HepG2 (cell line): ENCODE data around the gene TAS1R3. TPM values are rescaled to one million over a fixed set of nuclear protein-coding genes. Genes with fewer than 3 reads are reported as not detected.

ENCODE experiments used
- ATAC-seq: fragments of 200-7000 bp; cut with Tn5 transposase; 3 replicates; pipeline ENCODE4 v1.9.1; 2020; ENCODE audit warnings: mild to moderate bottlenecking, moderate library complexity
- BruUV-seq: library from RNA; stranded (reverse); fragments of 400-500 nt; replicated peaks from 2 replicates; lab custom pipeline; 2021; lab: Mats Ljungman, UMichigan
- CTCF ChIA-PET: fragments of 300-600 bp; formaldehyde crosslinking; extraction: SDS; loops from one replicate; lab custom pipeline; 2021; ENCODE audit warnings: low total read pairs, inconsistent platforms, low intra/inter-chr PET ratio; lab: Yijun Ruan, JAX
- POLR2A ChIA-PET: fragments of 350-600 bp; sonication (Branson Sonifier 250); formaldehyde crosslinking; loops from one replicate; lab custom pipeline; 2020; ENCODE audit warnings: antibody characterized with exemption, inconsistent platforms; lab: Yijun Ruan, JAX
- DNase-seq: peaks from one replicate; pipeline ENCODE4 v3.0.0-alpha.2; 2015; ENCODE audit warnings: low spot score
- FAIRE-seq: peaks from 3 replicates; lab custom pipeline; 2011; peaks lifted over from hg19 to GRCh38; lab: Jason Lieb, UNC
- H2AFZ ChIP-seq: one replicate; pipeline ENCODE4 v1.6.1; 2011; ENCODE audit warnings: low read length, inconsistent platforms
- H3K27ac ChIP-seq: fragments of 300-600 bp; 3 replicates; pipeline ENCODE4 v1.8.0; 2011; ENCODE audit warnings: mixed run types, mild to moderate bottlenecking, mixed read lengths, low read length, inconsistent platforms; ENCODE audit not compliant: insufficient read depth; ENCODE audit errors: extremely low read length
- H3K27me3 ChIP-seq, 2 experiments: fragments of 200-600 bp in 1 of 2; 2 replicates in 1 of 2; 3 replicates in 1 of 2; pipeline versions ENCODE4 v1.6.0 to v1.8.0; 2011; ENCODE audit warnings: low read length in 2 of 2, mild to moderate bottlenecking in 2 of 2, moderate library complexity in 2 of 2, inconsistent platforms in 1 of 2; ENCODE audit not compliant: insufficient read depth in 2 of 2, control insufficient read depth in 1 of 2
- H3K36me3 ChIP-seq, 2 experiments: fragments of 200-600 bp in 1 of 2; replicated peaks in 1 of 2; 2 replicates in 1 of 2; 3 replicates in 1 of 2; pipeline versions ENCODE4 v1.5.1 to v1.8.0; 2011; ENCODE audit warnings: low read length in 2 of 2, inconsistent platforms in 1 of 2; ENCODE audit not compliant: insufficient read depth in 2 of 2, control insufficient read depth in 1 of 2
- H3K4me1 ChIP-seq: 2 replicates; pipeline ENCODE4 v1.5.1; 2012; ENCODE audit warnings: low read length, inconsistent platforms; ENCODE audit not compliant: insufficient read depth
- H3K4me2 ChIP-seq: 2 replicates; pipeline ENCODE4 v1.6.0; 2011; ENCODE audit warnings: low read depth, low read length, inconsistent platforms
- H3K4me3 ChIP-seq, 3 experiments: fragments of 200-600 bp in 1 of 3; sonication (generic), shearing (Covaris generic) in 1 of 3; replicated peaks in 1 of 3; 2 replicates each; pipeline ENCODE4 v1.5.1; 2011 to 2016; ENCODE audit warnings: low read length in 3 of 3, inconsistent platforms in 2 of 3, low read depth in 2 of 3, mild to moderate bottlenecking in 2 of 3, control low read depth in 1 of 3, mixed read lengths in 1 of 3; ENCODE audit not compliant: insufficient read depth in 1 of 3
- H3K79me2 ChIP-seq: one replicate; pipeline ENCODE4 v1.6.1; 2011; ENCODE audit warnings: low read length, inconsistent platforms; ENCODE audit not compliant: insufficient read depth
- H3K9ac ChIP-seq: 2 replicates; pipeline ENCODE4 v1.6.0; 2011; ENCODE audit warnings: mild to moderate bottlenecking, low read depth, low read length, inconsistent platforms; ENCODE audit not compliant: insufficient read depth
- H3K9me3 ChIP-seq: 2 replicates; pipeline ENCODE4 v1.5.1; 2012; ENCODE audit warnings: mild to moderate bottlenecking, low read length
- H4K20me1 ChIP-seq: 2 replicates; pipeline ENCODE4 v1.6.0; 2011; ENCODE audit warnings: inconsistent platforms, mild to moderate bottlenecking, low read length, moderate library complexity; ENCODE audit not compliant: insufficient read depth
- ARID2 ChIP-seq: sonication (generic); formaldehyde crosslinking; IDR thresholded peaks from 2 replicates; pipeline ENCODE4 v1.8.1; 2022; ENCODE audit warnings: mild to moderate bottlenecking, missing genetic modification reagents, borderline replicate concordance
- PCBP1 ChIP-seq: fragments of 200-400 bp; formaldehyde crosslinking; IDR thresholded peaks from 2 replicates; pipeline ENCODE4 v1.6.1; 2017; ENCODE audit warnings: mild to moderate bottlenecking, low read depth, low read length, borderline replicate concordance
- RAD21 ChIP-seq: fragments of 450-650 bp; formaldehyde crosslinking; IDR thresholded peaks from 2 replicates; pipeline ENCODE4 v1.5.0; 2020; ENCODE audit warnings: mild to moderate bottlenecking
- SMC3 ChIP-seq: IDR thresholded peaks from 2 replicates; pipeline ENCODE4 v1.6.1; 2011; ENCODE audit warnings: low read length, improper control_type of control experiment
- SNAPC4 ChIP-seq: sonication (generic); formaldehyde crosslinking; IDR thresholded peaks from 2 replicates; pipeline ENCODE4 v1.4.0; 2020; ENCODE audit warnings: mild to moderate bottlenecking, missing genetic modification reagents
- SP1 ChIP-seq, 2 experiments: fragments of 450-650 bp in 1 of 2; sonication (generic) in 1 of 2; formaldehyde crosslinking in 1 of 2; IDR thresholded peaks; 2 replicates each; pipeline versions ENCODE4 v1.4.0 to v1.6.1; 2016 to 2020; ENCODE audit warnings: missing genetic modification reagents in 1 of 2
- ZMAT5 ChIP-seq: sonication (generic); formaldehyde crosslinking; IDR thresholded peaks from 2 replicates; pipeline ENCODE4 v1.5.0; 2020; ENCODE audit warnings: mild to moderate bottlenecking, low read depth, missing genetic modification reagents, borderline replicate concordance
- WGBS: methylation state at CpG from one replicate; pipeline ENCODE4 v1.1.6; 2017; ENCODE audit warnings: low lambda C conversion rate; 5-methylcytosine and 5-hydroxymethylcytosine counted together
- in situ Hi-C: cut with HindIII; loops from 2 replicates; pipeline ENCODE4 v1.10.0; 2017; ENCODE audit warnings: low pct_unique_long_range_greater_than_20kb; ENCODE audit not compliant: extremely low pct_ligation_motif_present
- intact Hi-C: fragments of 100-400 bp; cut with micrococcal nuclease; formaldehyde crosslinking; loops from one replicate; pipeline ENCODE4 v1.10.0; 2022; ENCODE audit not compliant: unreplicated experiment
- polyA plus RNA-seq, 8 experiments: library from polyadenylated mRNA; depleted of rRNA in 3 of 8; stranded (reverse) in 7 of 8; unstranded in 1 of 8; fragments of >200 nt; fragmentation: Illumina TruSeq in 4 of 8; extraction: Trizol in 4 of 8; gene quantifications; 2 replicates each; pipeline versions ENCODE4 v1.2.1 to v1.2.3, GENCODE V29; 2011 to 2016; ENCODE audit warnings: low read depth in 4 of 8, missing spikeins in 1 of 8, mixed read lengths in 1 of 8; ENCODE audit not compliant: insufficient read depth in 1 of 8
- total RNA-seq, 5 experiments: library from RNA; depleted of rRNA; stranded (reverse); fragments of >200 nt; fragmentation: Illumina TruSeq; extraction: Trizol; gene quantifications; 2 replicates each; pipeline ENCODE4 v1.2.3, GENCODE V29; 2016; ENCODE audit warnings: low read depth in 1 of 5

TAS1R3 gene
- total and polyA plus RNA-seq, 2 of the 13 experiments (the other 11 are each of a cell fraction or from before 2014, with no cell fraction given), result 0.13 to 0.15 TPM

GRCh38 chr1:1355416-1355815 lies 24.3 kb downstream of the TAS1R3 start (continued):
- TF ChIP-seq ZMAT5 (CRISPR knock-in tag) (no peak), ARID2 (CRISPR knock-in tag) (no peak), RAD21 (CRISPR knock-in tag) (no peak), SNAPC4 (CRISPR knock-in tag) (no peak), SMC3 (no peak), SP1 (IDR thresholded peaks at IDR 0.05) (no peak), SP1 (CRISPR knock-in tag; IDR thresholded peaks at IDR 0.05) (no peak)

- no peaks in the 10 kb centered on the region for H3K9me3 ChIP-seq
- H3K4me3 ChIP-seq, result peak overlapping the region; percentile 69 to 74 (median 71); a peak in 4 of 6 replicates
- intact Hi-C loops (no loop called here), in situ Hi-C loops (no loop called here)
- no peaks in the 10 kb centered on the region for H3K27me3 ChIP-seq
- ChIA-PET POLR2A (no interaction called here), CTCF (no interaction called here)
- BruUV-seq, result no TSS peak
- no peak overlapping the region for H2AFZ ChIP-seq
- H3K9ac ChIP-seq, result peak overlapping the region; percentile 80; the same call in 1 of the 2 replicates
- FAIRE-seq (no peak), ATAC-seq (no peak), DNase-seq (no peak)
- H3K4me2 ChIP-seq, result peak overlapping the region; percentile 92
- H3K36me3 ChIP-seq, result no peaks in the 10 kb centered on the region
- H3K27ac ChIP-seq, result no peak overlapping the region
- H3K79me2 ChIP-seq, result peaks cover 4% of the 10 kb centered on the region
- H4K20me1 ChIP-seq, result no peaks in the 10 kb centered on the region
- 67% methylated on average over 8 of the region's 8 CpGs for WGBS
- no peak for TF ChIP-seq PCBP1
- H3K4me1 ChIP-seq, result peaks cover 60% of the 10 kb centered on the region
Measured at GRCh38 chr1:1356166-1356795, 25.2 kb downstream of the TAS1R3 start.
